Measurements from ENCODE around the gene UBQLN3.

- no peak for TF ChIP-seq CTCF (IDR thresholded peaks at IDR 0.05; ENCODE audit: low read depth, low read length)
- no peak for TF ChIP-seq POLR2A (IDR thresholded peaks at IDR 0.05; ENCODE audit: extremely low read depth, insufficient read length)
- no peak for TF ChIP-seq MAX (IDR thresholded peaks at IDR 0.05; ENCODE audit: low read depth, low read length)
These were observed 43.6 kb upstream of the UBQLN3 start for GRCh38 chr11:5553343-5553742.
